ENCODE measurements around the gene ALDH5A1.

- no peak for TF ChIP-seq POLR2A (IDR thresholded peaks at IDR 0.05; ENCODE audit: low read length)
- no peak for TF ChIP-seq GATA1 (IDR thresholded peaks at IDR 0.05; ENCODE audit: low read depth, low read length)
Observed at GRCh38 chr6:24547243-24547642, 52.5 kb downstream of the ALDH5A1 start.

Measured in erythroblast (primary cell).